ENCODE results near the gene MAP4. TPM values are rescaled to one million over a fixed set of nuclear protein-coding genes. Genes with fewer than 3 reads are reported as not detected.
A peak's percentile ranks its signal among the peaks of the same experiment; 100 is the strongest.

MAP4 gene
- total RNA-seq, 4 donors from 2014 or later = 62.1 to 110 (median 80.3) TPM

- Histone ChIP-seq H3K36me3 (peaks cover 42 to 100% (median 65%) of the 10 kb centered on the region in 3 donors), H3K27ac (no peak overlapping the region), H3K4me1 (no peaks in the 10 kb centered on the region), H3K4me3 (no peak overlapping the region), H3K27me3 (no peaks in the 10 kb centered on the region), H3K9me3 (no peaks in the 10 kb centered on the region)
- no peak for DNase-seq
- TF ChIP-seq, protein P1, sequence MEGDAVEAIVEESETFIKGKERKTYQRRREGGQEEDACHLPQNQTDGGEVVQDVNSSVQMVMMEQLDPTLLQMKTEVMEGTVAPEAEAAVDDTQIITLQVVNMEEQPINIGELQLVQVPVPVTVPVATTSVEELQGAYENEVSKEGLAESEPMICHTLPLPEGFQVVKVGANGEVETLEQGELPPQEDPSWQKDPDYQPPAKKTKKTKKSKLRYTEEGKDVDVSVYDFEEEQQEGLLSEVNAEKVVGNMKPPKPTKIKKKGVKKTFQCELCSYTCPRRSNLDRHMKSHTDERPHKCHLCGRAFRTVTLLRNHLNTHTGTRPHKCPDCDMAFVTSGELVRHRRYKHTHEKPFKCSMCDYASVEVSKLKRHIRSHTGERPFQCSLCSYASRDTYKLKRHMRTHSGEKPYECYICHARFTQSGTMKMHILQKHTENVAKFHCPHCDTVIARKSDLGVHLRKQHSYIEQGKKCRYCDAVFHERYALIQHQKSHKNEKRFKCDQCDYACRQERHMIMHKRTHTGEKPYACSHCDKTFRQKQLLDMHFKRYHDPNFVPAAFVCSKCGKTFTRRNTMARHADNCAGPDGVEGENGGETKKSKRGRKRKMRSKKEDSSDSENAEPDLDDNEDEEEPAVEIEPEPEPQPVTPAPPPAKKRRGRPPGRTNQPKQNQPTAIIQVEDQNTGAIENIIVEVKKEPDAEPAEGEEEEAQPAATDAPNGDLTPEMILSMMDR (IDR thresholded peaks at IDR 0.05) = no peak
- TF ChIP-seq POLR2A (IDR thresholded peaks at IDR 0.05) = no peak
- WGBS, 2 donors = 84 to 88% methylated on average over 11 to 12 of the region's 12 CpGs
- intact Hi-C loops (cut with DNase I) = no loop called here
These were observed 164.2 kb downstream of the MAP4 start for GRCh38 chr3:47851888-47852603.

- 73 to 82% methylated on average over 10 to 13 of the region's 14 CpGs for WGBS, 2 donors
- DNase-seq = no peak
- peaks cover 40 to 100% (median 68%) of the 10 kb centered on the region in 3 donors for H3K36me3 ChIP-seq
- H3K27me3 ChIP-seq = no peaks in the 10 kb centered on the region
- TF ChIP-seq, protein P1 (IDR thresholded peaks at IDR 0.05) = no peak
- no peak for TF ChIP-seq POLR2A (IDR thresholded peaks at IDR 0.05)
- H3K9me3 ChIP-seq = no peaks in the 10 kb centered on the region
- H3K4me3 ChIP-seq = no peak overlapping the region
- intact Hi-C loops (cut with DNase I) = no loop called here
- no peaks in the 10 kb centered on the region for H3K4me1 ChIP-seq
- H3K27ac ChIP-seq = no peak overlapping the region
These were observed 165.4 kb downstream of the MAP4 start for GRCh38 chr3:47850564-47851410.

GRCh38 chr3:47849699-47850563 is 166.3 kb downstream of the MAP4 start:
- H3K36me3 ChIP-seq = peaks cover 35 to 100% (median 71%) of the 10 kb centered on the region in 3 donors
- no peaks in the 10 kb centered on the region for H3K27me3 ChIP-seq
- no peaks in the 10 kb centered on the region for H3K4me1 ChIP-seq
- no peak for DNase-seq
- H3K27ac ChIP-seq = no peak overlapping the region
- H3K9me3 ChIP-seq = no peaks in the 10 kb centered on the region
- TF ChIP-seq POLR2A (IDR thresholded peaks at IDR 0.05) = no peak
- TF ChIP-seq, protein P1 (IDR thresholded peaks at IDR 0.05) = peak in 3 of 6 experiments; percentile 16 to 45 (median 34)
- H3K4me3 ChIP-seq = no peak overlapping the region
- WGBS, 2 donors = 63 to 80% methylated on average over 4 to 12 of the region's 35 CpGs
- intact Hi-C loops (cut with DNase I) = no loop called here

DNA sequence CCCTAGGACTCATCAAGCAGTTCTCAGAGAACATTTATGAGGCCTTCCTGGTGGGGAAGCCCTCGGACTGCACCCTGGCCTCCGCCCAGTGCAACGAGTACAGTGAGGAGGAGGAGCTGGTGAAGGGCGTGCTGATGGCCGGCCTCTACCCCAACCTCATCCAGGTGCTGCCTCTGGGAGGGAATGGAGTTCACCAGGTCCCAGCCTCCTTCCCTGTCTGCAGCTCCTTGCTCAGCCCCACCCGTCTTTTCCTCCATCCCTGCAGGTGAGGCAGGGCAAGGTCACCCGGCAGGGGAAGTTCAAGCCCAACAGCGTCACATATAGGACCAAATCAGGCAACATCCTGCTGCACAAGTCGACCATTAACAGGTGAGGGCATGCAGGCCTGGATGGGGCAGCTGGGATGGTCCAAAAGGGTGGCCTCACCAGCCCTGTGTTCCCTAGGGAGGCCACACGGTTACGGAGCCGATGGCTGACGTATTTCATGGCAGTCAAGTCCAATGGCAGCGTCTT is 167.0 kb downstream of the MAP4 start:
- Histone ChIP-seq H3K4me3 (no peak overlapping the region), H3K4me1 (no peaks in the 10 kb centered on the region), H3K27me3 (no peaks in the 10 kb centered on the region), H3K36me3 (peaks cover 28 to 100% (median 64%) of the 10 kb centered on the region in 3 donors), H3K9me3 (no peaks in the 10 kb centered on the region), H3K27ac (no peak overlapping the region)
- TF ChIP-seq, protein P1 (IDR thresholded peaks at IDR 0.05) = no peak
- no peak for TF ChIP-seq POLR2A (IDR thresholded peaks at IDR 0.05)
- 80 to 90% methylated on average over 1 to 3 of the region's 14 CpGs for WGBS, 2 donors
- intact Hi-C loops (cut with DNase I) = no loop called here
- no peak for DNase-seq

Measured in esophagus squamous epithelium (tissue), 5 donors.